Ovary (tissue), 9 donors: Measurements from ENCODE around the gene OTUD6A. TPM values are rescaled to one million over a fixed set of nuclear protein-coding genes. Genes with fewer than 3 reads are reported as not detected.

Experiments
- DNase-seq, 5 donors: peaks; one replicate each; pipeline ENCODE4 v3.0.0-alpha.2; 2019 to 2020
- H3K27ac ChIP-seq, 2 donors: fragments of 200-600 bp; one replicate each; pipeline versions ENCODE4 v1.5.1 to v1.8.0; 2019 to 2022
- H3K27me3 ChIP-seq: fragments of 200-600 bp; one replicate; pipeline ENCODE4 v1.8.0; 2022
- H3K36me3 ChIP-seq: fragments of 200-600 bp; sonication (generic); one replicate; pipeline ENCODE4 v1.5.1; 2019
- H3K4me1 ChIP-seq: one replicate; pipeline ENCODE4 v1.8.1; 2013; ENCODE audit warnings: mild to moderate bottlenecking, moderate library complexity; ENCODE audit not compliant: insufficient read depth
- H3K4me3 ChIP-seq: fragments of 200-600 bp; sonication (generic); one replicate; pipeline ENCODE4 v1.5.1; 2017
- H3K9me3 ChIP-seq, 2 donors: fragments of 200-600 bp in 1 of 2; sonication (generic) in 1 of 2; one replicate each; pipeline versions ENCODE4 v1.5.1 to v1.8.1; 2013 to 2019; ENCODE audit warnings: mild to moderate bottlenecking in 1 of 2, moderate library complexity in 1 of 2
- EP300 ChIP-seq: sonication (generic); formaldehyde crosslinking; IDR thresholded peaks from one replicate; pipeline ENCODE4 v1.6.1; 2017; ENCODE audit warnings: antibody characterized with exemption
- POLR2A ChIP-seq: fragments of 450-650 bp; IDR thresholded peaks from one replicate; pipeline ENCODE4 v1.6.1; 2017; ENCODE audit warnings: antibody characterized with exemption, mild to moderate bottlenecking, moderate library complexity
- WGBS, 3 donors: extraction: QIAGEN DNeasy Blood & Tissue Kit in 1 of 3; methylation state at CpG; one replicate each; pipeline versions ENCODE4 v1.1.5 to v1.1.7; 2013 to 2017; 5-methylcytosine and 5-hydroxymethylcytosine counted together
- intact Hi-C, 4 donors: fragments of 100-400 bp; cut with DNase I; formaldehyde crosslinking; loops; one replicate each; pipeline versions ENCODE4 v1.11.0 to v1.15.1; 2022 to 2023
- polyA plus RNA-seq, 2 donors: library from polyadenylated mRNA; stranded (reverse); fragments of 200-250 nt in 1 of 2; fragments of 350-450 nt in 1 of 2; fragmentation: Illumina TruSeq in 1 of 2; extraction: RNeasy Lipid Tissue Mini Kit (QIAGEN cat#74804) in 1 of 2; gene quantifications; one replicate each; pipeline ENCODE4 v1.2.3, GENCODE V29; 2013 to 2014
- total RNA-seq, 7 donors: library from RNA; depleted of rRNA in 2 of 7; stranded (reverse); fragments of >200 nt in 2 of 7; fragmentation: NEBNext Ultra II Directional in 3 of 7; extraction: Animal tissue kit (Norgen Biotek cat#: 25700) in 3 of 7; gene quantifications; one replicate each; pipeline versions ENCODE4 v1.1.0 to v1.2.4, GENCODE V29; 2016 to 2023
- TF ChIP-seq, protein P1 (sequence below), 3 donors: fragments of 450-650 bp in 2 of 3; fragments of 200-600 bp in 1 of 3; IDR thresholded peaks; one replicate each; pipeline versions ENCODE4 v1.5.1 to v1.8.0; 2016 to 2022; ENCODE audit warnings: antibody characterized with exemption in 3 of 3, mild to moderate bottlenecking in 1 of 3
- donor health status: DM: no; HTN: no; CAD: no; lungs with moderate emphysema.
- donor health status: DM: no; HTN: no; CAD: no.
- donor health status: Bipolar disorder and iron deficiency.
- donor health status: DM: yes; HTN: yes; CAD: no.
- donor health status: DM: no; HTN: no; CAD: no.
- donor health status: DM: yes; HTN: yes; CAD: no.

OTUD6A gene
- total and polyA plus RNA-seq, 9 donors: not detected

DNA sequence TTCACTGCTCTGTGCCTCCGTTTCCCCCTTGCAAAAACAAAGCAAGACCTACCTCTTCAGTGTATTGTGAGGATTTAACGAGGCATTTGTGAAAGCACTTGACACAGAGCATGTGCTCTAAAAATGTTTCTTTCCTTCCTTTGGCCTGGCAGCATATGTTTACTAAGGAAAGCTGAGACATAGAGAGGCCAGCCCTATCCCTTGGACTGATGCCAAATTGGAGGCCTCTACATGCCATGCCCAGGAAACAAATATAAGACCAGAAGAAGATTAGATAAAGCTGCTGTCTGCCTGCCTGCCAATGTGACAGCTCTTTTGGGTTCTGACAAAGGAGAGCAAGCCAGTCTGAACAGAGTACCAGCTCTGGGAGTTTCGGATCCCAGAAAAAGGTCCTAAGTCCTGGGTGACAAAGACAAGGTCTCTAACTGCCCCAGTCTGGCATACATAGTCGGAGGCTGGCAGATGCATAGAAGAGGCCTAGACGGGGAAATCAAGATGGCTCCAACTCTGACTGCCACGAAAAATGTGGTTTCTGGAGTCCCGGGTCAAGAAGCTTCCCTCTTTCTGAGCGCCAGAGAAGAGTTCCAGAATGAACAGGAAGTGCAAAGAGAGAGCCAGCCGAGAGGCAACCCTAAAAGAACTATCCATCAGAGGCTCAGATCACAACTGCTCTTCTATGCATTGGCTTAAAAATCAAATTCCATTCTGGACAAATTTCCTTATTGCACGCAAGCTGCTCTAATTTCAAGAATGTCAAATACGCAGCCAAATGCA lies 25.8 kb downstream of the OTUD6A start:
- no peaks in the 10 kb centered on the region for H3K36me3 ChIP-seq
- intact Hi-C loops: no loop called here
- 51 to 57% (median 53%) methylated on average over 11 of the region's 11 CpGs for WGBS, 3 donors
- H3K4me1 ChIP-seq: no peaks in the 10 kb centered on the region
- no peak overlapping the region for H3K27ac ChIP-seq
- H3K9me3 ChIP-seq: no peaks in the 10 kb centered on the region
- DNase-seq: no peak
- no peak overlapping the region for H3K4me3 ChIP-seq
- H3K27me3 ChIP-seq: no peaks in the 10 kb centered on the region
- TF ChIP-seq EP300 (no peak), POLR2A (no peak)
- TF ChIP-seq, protein P1, sequence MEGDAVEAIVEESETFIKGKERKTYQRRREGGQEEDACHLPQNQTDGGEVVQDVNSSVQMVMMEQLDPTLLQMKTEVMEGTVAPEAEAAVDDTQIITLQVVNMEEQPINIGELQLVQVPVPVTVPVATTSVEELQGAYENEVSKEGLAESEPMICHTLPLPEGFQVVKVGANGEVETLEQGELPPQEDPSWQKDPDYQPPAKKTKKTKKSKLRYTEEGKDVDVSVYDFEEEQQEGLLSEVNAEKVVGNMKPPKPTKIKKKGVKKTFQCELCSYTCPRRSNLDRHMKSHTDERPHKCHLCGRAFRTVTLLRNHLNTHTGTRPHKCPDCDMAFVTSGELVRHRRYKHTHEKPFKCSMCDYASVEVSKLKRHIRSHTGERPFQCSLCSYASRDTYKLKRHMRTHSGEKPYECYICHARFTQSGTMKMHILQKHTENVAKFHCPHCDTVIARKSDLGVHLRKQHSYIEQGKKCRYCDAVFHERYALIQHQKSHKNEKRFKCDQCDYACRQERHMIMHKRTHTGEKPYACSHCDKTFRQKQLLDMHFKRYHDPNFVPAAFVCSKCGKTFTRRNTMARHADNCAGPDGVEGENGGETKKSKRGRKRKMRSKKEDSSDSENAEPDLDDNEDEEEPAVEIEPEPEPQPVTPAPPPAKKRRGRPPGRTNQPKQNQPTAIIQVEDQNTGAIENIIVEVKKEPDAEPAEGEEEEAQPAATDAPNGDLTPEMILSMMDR (IDR thresholded peaks at IDR 0.05): no peak

DNA sequence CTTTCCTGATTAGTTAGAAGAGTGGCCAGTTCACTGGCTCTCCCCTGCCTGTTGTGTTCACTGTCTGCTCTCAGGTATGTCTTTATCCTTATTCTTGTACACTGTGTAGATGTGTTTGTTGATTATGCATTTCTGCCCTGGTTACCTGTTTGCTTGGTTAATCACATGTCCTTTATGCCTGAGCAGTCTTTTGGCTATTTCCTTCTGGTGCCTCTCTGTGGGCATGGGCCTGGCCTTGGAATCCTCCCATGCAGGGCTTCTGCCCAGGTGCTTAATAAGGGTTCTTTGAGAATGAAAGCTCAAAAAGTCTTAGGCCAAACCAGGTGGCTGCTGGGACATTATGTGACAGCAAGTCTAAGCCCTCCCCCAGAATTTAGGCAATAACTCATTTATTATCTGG lies 26.5 kb downstream of the OTUD6A start:
- Histone ChIP-seq H3K36me3 (no peaks in the 10 kb centered on the region), H3K4me1 (no peaks in the 10 kb centered on the region), H3K27me3 (no peaks in the 10 kb centered on the region), H3K27ac (no peak overlapping the region), H3K4me3 (no peak overlapping the region), H3K9me3 (no peaks in the 10 kb centered on the region)
- TF ChIP-seq, protein P1 (IDR thresholded peaks at IDR 0.05): no peak
- TF ChIP-seq POLR2A (no peak), EP300 (no peak)
- intact Hi-C loops: no loop called here
- no peak for DNase-seq

DNA sequence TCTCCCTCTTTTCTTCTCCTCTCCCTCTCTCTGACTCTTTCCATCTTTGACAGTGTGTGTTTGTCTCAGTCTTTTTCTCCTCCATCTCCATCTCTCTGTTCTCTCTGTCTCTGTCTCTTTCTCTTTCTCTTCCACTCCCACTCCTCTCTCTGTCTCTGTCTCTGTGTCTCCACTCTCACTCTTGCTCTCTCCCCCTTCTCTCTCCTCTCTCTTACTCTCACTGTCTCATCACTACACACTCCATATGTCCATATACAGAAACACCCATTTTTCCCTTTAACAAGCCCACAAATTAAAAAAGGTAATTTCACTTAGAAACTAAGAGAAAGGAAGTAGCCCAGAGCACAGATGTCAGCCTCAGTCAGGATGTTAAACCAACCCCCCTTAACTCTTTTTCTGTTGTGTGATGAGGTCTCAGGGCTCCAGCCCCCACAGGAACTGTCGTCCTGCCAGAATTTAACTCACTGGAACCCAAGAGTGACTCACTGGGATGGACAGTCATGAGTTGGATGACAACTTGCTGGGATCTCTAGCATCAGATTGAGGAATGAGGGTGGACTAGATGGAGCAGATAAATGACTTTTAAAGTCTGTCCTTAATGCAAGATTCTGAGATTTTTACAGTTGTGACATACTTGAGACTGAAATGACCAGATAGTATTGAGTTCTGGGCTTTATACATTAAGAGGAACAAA lies 27.5 kb downstream of the OTUD6A start:
- Histone ChIP-seq H3K4me1 (no peaks in the 10 kb centered on the region), H3K27ac (no peak overlapping the region), H3K27me3 (no peaks in the 10 kb centered on the region), H3K4me3 (no peak overlapping the region), H3K36me3 (no peaks in the 10 kb centered on the region), H3K9me3 (no peaks in the 10 kb centered on the region)
- intact Hi-C loops: loop anchor here in 1 of 4 donors (10.0 kb wide), 1 partner anchor 555 kb away; no protein-coding TSS in a partner anchor
- TF ChIP-seq EP300 (no peak), POLR2A (no peak)
- TF ChIP-seq, protein P1 (IDR thresholded peaks at IDR 0.05): no peak
- DNase-seq: no peak
- 21 to 35% (median 29%) methylated on average over 1 of the region's 1 CpG for WGBS, 3 donors

DNA sequence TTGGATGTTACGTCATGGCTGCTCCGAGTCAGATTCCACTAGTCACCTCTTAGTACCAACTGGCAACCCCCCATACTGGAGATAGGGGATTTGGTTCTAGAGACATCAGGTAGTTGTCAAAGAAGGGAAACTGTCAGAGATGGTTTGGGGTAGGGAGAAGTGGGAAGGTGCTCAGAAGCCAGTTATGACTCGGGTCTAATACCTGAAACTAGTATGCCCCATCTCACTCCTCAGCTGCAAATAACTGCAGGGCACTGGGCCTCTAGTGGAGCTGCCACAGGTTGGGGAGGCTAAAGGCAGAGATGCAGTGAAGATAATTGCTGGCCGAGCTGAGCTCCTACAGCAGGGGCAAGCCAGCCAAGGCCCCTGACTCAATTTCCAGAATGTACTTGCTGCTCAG lies 30.0 kb downstream of the OTUD6A start:
- DNase-seq: no peak
- no peak overlapping the region for H3K27ac ChIP-seq
- 76 to 84% (median 82%) methylated on average over 4 of the region's 4 CpGs for WGBS, 3 donors
- intact Hi-C loops: loop anchor here in 1 of 4 donors (10.0 kb wide), 1 partner anchor 557 kb away; no protein-coding TSS in a partner anchor
- no peaks in the 10 kb centered on the region for H3K36me3 ChIP-seq
- no peaks in the 10 kb centered on the region for H3K9me3 ChIP-seq
- H3K27me3 ChIP-seq: no peaks in the 10 kb centered on the region
- no peak overlapping the region for H3K4me3 ChIP-seq
- no peaks in the 10 kb centered on the region for H3K4me1 ChIP-seq
- no peak for TF ChIP-seq POLR2A
- TF ChIP-seq EP300: no peak
- TF ChIP-seq, protein P1 (IDR thresholded peaks at IDR 0.05): no peak
